ENCODE data around the gene ANO2.

The ANO2 gene

GRCh38 chr12:5965950-5966383 lies 20.9 kb upstream of the ANO2 start:
- peak; percentile 81 for DNase-seq (ENCODE audit: insufficient read length, low spot score)
- peak; percentile 93 for FAIRE-seq

GRCh38 chr12:5964913-5965900 lies 20.1 kb upstream of the ANO2 start:
- FAIRE-seq (peak; percentile 54), DNase-seq (ENCODE audit: insufficient read length, low spot score) (no peak)

- DNase-seq (ENCODE audit: insufficient read length, low spot score) (no peak), FAIRE-seq (no peak)
Observed at GRCh38 chr12:5963515-5963914, 18.5 kb upstream of the ANO2 start.

GRCh38 chr12:5960783-5961182 lies 15.7 kb upstream of the ANO2 start:
- peak; percentile 44 for FAIRE-seq
- DNase-seq (ENCODE audit: insufficient read length, low spot score): no peak

GRCh38 chr12:5956987-5957386 lies 11.9 kb upstream of the ANO2 start:
- FAIRE-seq (peak; percentile 73), DNase-seq (ENCODE audit: insufficient read length, low spot score) (no peak)

GRCh38 chr12:5954661-5955060 lies 9.6 kb upstream of the ANO2 start:
- no peak for DNase-seq (ENCODE audit: insufficient read length, low spot score)
- no peak for FAIRE-seq

GRCh38 chr12:5953835-5954586 lies 9.0 kb upstream of the ANO2 start:
- FAIRE-seq: no peak

GRCh38 chr12:5952031-5952430 lies 7.0 kb upstream of the ANO2 start:
- DNase-seq (ENCODE audit: insufficient read length, low spot score): no peak
- FAIRE-seq: no peak

More at GRCh38 chr12:5953835-5954586, 9.0 kb upstream of the ANO2 start:
- no peak for DNase-seq (ENCODE audit: insufficient read length, low spot score)

- FAIRE-seq (no peak), DNase-seq (ENCODE audit: insufficient read length, low spot score) (no peak)
Observed at GRCh38 chr12:5948696-5949095, 3.6 kb upstream of the ANO2 start.

GRCh38 chr12:5947006-5947405 lies 1.9 kb upstream of the ANO2 start:
- DNase-seq (ENCODE audit: insufficient read length, low spot score): no peak
- no peak for FAIRE-seq

GRCh38 chr12:5946388-5946787 lies 1.3 kb upstream of the ANO2 start:
- no peak for FAIRE-seq

GRCh38 chr12:5944688-5945070 lies 380 bp downstream of the ANO2 start:
- DNase-seq (ENCODE audit: insufficient read length, low spot score) (no peak), FAIRE-seq (no peak)

More at GRCh38 chr12:5946388-5946787, 1.3 kb upstream of the ANO2 start:
- DNase-seq (ENCODE audit: insufficient read length, low spot score): no peak

GRCh38 chr12:5944053-5944452 lies 1.0 kb downstream of the ANO2 start:
- FAIRE-seq (peak; percentile 57), DNase-seq (ENCODE audit: insufficient read length, low spot score) (no peak)

- no peak for FAIRE-seq
- DNase-seq (ENCODE audit: insufficient read length, low spot score): no peak
Observed at GRCh38 chr12:5941907-5942306, 3.2 kb downstream of the ANO2 start.

GRCh38 chr12:5927732-5928516 lies 17.1 kb downstream of the ANO2 start:
- FAIRE-seq (no peak), DNase-seq (ENCODE audit: insufficient read length, low spot score) (no peak)

GRCh38 chr12:5925646-5926045 lies 19.4 kb downstream of the ANO2 start:
- FAIRE-seq: no peak
- no peak for DNase-seq (ENCODE audit: insufficient read length, low spot score)

- FAIRE-seq (no peak), DNase-seq (ENCODE audit: insufficient read length, low spot score) (no peak)
Observed at GRCh38 chr12:5924342-5924741, 20.7 kb downstream of the ANO2 start.

- no peak for DNase-seq (ENCODE audit: insufficient read length, low spot score)
- no peak for FAIRE-seq
Observed at GRCh38 chr12:5923751-5924150, 21.3 kb downstream of the ANO2 start.

GRCh38 chr12:5923043-5923605 lies 21.9 kb downstream of the ANO2 start:
- FAIRE-seq (peak; percentile 100), DNase-seq (ENCODE audit: insufficient read length, low spot score) (no peak)
